Measurements from ENCODE around the gene SLC35E1.
"Not testable (repeated sequence)": the region's sequence is repeated elsewhere in the genome, so short reads cannot be mapped to it uniquely, and the experiment has no call there.

SLC35E1 gene

GRCh38 chr19:16520986-16521624, 51.1 kb downstream of the SLC35E1 start:
- no peak for DNase-seq

GRCh38 chr19:16520074-16520973, 51.9 kb downstream of the SLC35E1 start:
- DNase-seq, result no peak

- DNase-seq, result no peak
These were observed 53.0 kb downstream of the SLC35E1 start for GRCh38 chr19:16519230-16519687.

- no peak for DNase-seq
These were observed 53.6 kb downstream of the SLC35E1 start for GRCh38 chr19:16518483-16519229.

GRCh38 chr19:16518061-16518460, 54.2 kb downstream of the SLC35E1 start:
- DNase-seq, result no peak

GRCh38 chr19:16516923-16517610, 55.1 kb downstream of the SLC35E1 start:
- DNase-seq, result no peak

- no peak for DNase-seq
These were observed 55.8 kb downstream of the SLC35E1 start for GRCh38 chr19:16516381-16516780.

- no peak for DNase-seq
These were observed 57.7 kb downstream of the SLC35E1 start for GRCh38 chr19:16514383-16515019.

- not testable (repeated sequence) for DNase-seq
These were observed 59.6 kb downstream of the SLC35E1 start for GRCh38 chr19:16512611-16513010.

GRCh38 chr19:16509141-16510061, 62.8 kb downstream of the SLC35E1 start:
- DNase-seq, result no peak

GRCh38 chr19:16508546-16508945, 63.7 kb downstream of the SLC35E1 start:
- no peak for DNase-seq

GRCh38 chr19:16506961-16507360, 65.3 kb downstream of the SLC35E1 start:
- DNase-seq, result no peak

GRCh38 chr19:16506161-16506560, 66.1 kb downstream of the SLC35E1 start:
- DNase-seq, result not testable (repeated sequence)

- DNase-seq, result no peak
These were observed 67.9 kb downstream of the SLC35E1 start for GRCh38 chr19:16504271-16504670.

All from fibroblast of skin of right biceps (primary cell).